Activated gamma-delta T cell treated with Interleukin-2 at 50 U/mL for 16 hours (primary cell): ENCODE data around the gene SERPINB1.

Experiments used
- DNase-seq: peaks from one replicate; pipeline ENCODE4 v3.0.0-alpha.2; 2020

The SERPINB1 gene

GRCh38 chr6:2844008-2844407 is 2.3 kb upstream of the SERPINB1 start:
- no peak for DNase-seq

- DNase-seq: no peak
These were observed 1.6 kb upstream of the SERPINB1 start for GRCh38 chr6:2843138-2843740.

DNA sequence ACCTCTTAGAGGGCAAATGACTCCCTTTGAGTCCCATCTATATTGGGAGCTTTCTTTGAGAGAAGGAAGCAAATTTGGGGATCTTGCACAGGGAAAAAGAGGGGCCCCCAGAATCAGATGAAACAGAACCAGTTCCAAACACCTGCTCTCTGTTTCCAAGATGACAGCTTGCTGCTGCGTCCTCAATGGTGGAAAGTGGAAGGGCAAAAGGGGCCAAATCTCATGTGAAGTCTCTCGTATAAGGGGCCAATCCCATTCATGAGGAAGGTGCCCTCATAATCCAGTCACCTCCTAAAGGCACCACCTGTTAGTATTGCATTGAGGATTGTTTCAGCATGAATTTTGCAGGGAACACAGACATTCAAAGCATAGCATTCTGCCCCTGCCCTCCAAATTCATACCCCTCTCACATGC is 483 bp upstream of the SERPINB1 start:
- DNase-seq: no peak

GRCh38 chr6:2840749-2841061 is 958 bp downstream of the SERPINB1 start:
- no peak for DNase-seq

GRCh38 chr6:2839982-2840748 is 1.5 kb downstream of the SERPINB1 start:
- no peak for DNase-seq

- no peak for DNase-seq
These were observed 2.3 kb downstream of the SERPINB1 start for GRCh38 chr6:2839195-2839981.

- DNase-seq: no peak
These were observed 3.4 kb downstream of the SERPINB1 start for GRCh38 chr6:2838251-2838650.

- no peak for DNase-seq
These were observed 7.4 kb downstream of the SERPINB1 start for GRCh38 chr6:2834262-2834661.

- no peak for DNase-seq
These were observed 10.3 kb downstream of the SERPINB1 start for GRCh38 chr6:2831392-2831791.

DNA sequence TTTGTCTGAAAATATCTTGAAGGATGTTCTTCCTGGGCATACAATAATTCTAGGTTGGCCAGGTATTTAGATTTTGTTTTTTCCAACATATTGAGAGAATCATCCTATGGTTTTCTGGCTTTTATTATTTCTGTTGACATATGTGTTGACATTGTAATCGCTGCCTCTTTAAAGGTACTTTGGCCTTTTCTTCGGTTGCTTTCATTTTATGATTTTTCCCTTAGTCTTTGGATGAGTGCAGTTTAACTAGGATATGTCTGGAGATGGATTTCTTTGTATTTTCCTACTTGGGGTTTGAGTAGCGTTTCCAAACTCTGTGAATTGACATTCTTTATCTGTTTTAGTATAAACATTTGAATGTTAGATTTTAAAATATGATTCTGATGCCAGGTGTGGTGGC is 11.5 kb downstream of the SERPINB1 start:
- DNase-seq: no peak

GRCh38 chr6:2829253-2829652 is 12.4 kb downstream of the SERPINB1 start:
- no peak for DNase-seq

DNA sequence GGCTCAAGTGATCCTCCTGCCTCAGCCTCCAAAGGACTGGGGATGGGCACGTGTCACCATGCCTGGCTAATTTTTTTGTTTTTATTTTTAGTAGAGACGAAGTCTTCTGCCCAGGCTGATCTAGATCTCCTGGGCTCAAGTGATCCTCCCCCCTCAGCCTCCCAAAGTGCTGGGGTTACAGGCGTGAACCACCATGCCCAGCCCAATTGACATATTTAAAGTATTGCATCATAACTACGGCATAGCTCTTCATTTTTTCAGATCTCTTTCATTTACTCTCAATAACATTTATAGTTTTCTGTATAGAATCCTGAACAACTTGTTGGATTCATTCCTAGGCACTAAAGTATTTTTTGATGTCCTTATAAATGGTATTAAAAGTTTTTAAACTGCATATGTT is 13.0 kb downstream of the SERPINB1 start:
- no peak for DNase-seq

DNA sequence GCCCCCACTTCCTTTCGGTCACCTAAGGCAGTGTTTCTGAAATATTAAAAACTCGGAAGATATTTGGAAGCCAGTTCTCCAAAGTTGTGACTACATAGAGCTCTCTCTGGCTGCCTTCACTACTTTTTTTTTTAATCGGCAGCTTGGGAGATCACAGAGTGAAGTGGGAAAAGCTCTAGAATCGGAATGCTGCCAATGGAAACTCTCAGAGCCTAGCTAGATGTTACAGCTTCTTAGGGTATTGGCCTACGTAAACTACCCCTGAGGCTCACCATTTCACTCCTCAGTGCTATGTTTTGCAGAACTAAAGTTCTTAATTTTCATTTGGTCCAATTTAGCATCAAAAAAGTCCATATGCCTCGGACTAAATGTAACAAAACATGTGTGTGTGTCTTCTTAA is 14.5 kb downstream of the SERPINB1 start:
- no peak for DNase-seq

GRCh38 chr6:2826131-2826530 is 15.5 kb downstream of the SERPINB1 start:
- DNase-seq: no peak

DNA sequence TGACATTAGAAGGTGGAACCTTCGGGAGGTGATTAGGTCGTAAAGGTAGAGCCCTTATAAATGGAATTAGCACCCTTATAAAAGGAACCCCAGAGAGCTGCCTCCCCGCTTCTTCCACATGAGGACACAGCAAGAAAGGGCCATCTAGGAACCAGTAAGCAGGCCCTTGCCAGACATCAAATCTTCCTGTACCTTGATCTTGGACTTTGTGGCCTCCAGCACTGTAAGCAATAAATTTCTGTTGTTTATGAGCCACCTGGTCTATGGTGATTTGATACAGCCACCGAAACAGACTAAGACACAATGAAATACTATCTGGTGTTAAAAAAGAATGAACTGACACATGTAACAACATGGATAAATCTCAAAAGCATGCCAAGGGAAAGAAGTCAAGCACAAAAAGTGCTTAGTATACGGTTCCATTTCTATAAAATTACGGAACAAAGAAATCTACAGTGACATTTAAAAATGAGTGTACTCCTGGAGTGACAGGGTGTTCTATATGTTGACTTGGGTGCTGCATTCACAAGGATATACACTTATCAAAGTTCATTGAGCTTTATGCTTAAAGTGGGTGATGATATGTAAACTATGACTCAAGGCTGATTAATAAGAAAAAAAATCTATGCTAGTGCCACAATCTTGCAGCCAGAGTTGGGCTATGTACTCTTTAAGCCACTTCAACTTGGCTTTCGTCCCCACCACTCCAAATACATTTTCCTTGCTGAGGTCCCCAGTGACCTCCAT is 18.4 kb downstream of the SERPINB1 start:
- no peak for DNase-seq

DNA sequence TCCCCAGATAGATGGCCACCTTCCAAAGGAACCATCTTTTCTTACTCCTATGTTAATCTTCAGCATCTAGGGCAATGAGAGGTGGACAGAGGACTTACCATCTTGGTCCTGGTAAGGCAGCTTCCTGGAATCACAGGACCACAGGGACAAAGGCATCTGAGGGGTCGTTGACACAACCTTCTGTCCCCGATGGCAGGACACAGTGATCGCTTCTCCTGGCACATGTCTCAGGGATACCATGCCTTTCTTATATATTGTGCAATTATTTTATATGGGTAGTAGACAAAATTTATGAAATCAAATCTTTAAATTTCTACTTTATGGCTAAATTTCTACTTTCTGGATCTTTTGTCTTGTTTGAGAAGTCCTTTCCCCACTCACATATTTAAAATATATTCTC is 20.1 kb downstream of the SERPINB1 start:
- no peak for DNase-seq

GRCh38 chr6:2820415-2820814 is 21.2 kb downstream of the SERPINB1 start:
- DNase-seq: no peak

DNA sequence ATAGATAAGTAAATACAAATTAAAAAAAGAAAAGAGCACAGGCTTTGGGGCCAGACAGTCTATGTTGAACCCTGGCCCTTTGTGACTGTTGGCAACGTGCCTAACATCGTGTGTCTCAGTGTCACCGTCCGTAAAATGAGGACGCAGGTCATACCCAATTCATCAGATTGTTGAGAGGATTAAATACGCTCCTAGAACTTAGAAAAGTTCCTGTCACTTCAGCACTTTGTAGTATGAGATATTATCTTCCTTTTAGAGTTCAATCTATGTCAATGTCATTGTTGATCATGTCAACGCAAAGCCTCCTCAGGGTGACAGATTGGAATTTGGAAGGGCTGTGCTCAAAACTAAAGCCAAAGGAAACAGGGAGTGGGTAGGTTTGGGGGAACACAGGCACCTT is 21.7 kb downstream of the SERPINB1 start:
- DNase-seq: no peak

GRCh38 chr6:2819115-2819514 is 22.5 kb downstream of the SERPINB1 start:
- no peak for DNase-seq

- no peak for DNase-seq
These were observed 23.1 kb downstream of the SERPINB1 start for GRCh38 chr6:2818593-2818992.

DNA sequence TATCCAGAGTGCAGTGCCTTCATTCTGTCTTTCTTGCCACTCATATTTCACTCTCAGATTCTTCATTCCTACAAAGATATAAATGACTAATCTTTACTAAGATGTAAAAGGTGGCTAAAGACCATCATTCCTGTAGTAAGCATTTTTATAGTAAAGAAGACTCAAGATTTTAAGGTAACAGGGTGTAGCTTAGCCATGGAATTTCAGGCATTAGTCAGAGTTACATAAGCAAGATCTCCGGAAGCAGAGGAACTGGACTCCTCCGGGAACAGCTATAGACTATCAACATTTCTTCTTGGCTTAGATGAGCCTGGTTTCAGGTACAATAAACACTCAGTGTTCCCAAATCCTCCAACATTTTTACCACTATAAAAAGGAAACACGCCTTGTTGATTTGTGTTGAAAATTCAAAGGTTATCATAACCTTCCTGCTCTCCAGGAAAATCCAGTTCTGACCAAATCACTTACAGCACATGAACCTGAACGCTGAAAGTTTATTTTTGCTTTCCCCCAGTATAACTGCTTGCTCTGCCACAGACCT is 23.7 kb downstream of the SERPINB1 start:
- no peak for DNase-seq

DNA sequence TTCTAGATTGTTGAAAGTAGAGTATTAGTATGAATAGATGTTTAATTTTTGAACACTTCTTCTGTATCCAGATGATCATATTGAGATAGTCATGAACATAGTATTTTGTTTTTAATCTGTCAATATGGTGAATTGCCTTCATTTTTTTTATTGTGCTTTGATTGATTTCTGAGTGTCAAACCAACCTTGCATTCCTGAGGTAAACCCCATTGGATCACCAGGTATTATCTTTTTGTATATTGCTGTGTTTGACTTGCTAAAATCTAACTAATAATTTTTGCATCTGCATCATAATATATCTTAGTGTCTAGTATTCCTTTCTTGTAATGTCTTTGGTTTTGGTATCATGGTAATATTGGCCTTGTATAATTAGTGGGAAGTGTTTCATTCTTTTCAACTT is 25.5 kb downstream of the SERPINB1 start:
- no peak for DNase-seq

- no peak for DNase-seq
These were observed 29.0 kb downstream of the SERPINB1 start for GRCh38 chr6:2812695-2813094.
